Anterior cingulate cortex (tissue), 58 donors: ENCODE data around the gene PCNX3.

Experiments
- DNase-seq, 58 donors: peaks; one replicate each; lab custom pipeline; 2025; lab: John Stamatoyannopoulos, UW

Gene PCNX3

DNA sequence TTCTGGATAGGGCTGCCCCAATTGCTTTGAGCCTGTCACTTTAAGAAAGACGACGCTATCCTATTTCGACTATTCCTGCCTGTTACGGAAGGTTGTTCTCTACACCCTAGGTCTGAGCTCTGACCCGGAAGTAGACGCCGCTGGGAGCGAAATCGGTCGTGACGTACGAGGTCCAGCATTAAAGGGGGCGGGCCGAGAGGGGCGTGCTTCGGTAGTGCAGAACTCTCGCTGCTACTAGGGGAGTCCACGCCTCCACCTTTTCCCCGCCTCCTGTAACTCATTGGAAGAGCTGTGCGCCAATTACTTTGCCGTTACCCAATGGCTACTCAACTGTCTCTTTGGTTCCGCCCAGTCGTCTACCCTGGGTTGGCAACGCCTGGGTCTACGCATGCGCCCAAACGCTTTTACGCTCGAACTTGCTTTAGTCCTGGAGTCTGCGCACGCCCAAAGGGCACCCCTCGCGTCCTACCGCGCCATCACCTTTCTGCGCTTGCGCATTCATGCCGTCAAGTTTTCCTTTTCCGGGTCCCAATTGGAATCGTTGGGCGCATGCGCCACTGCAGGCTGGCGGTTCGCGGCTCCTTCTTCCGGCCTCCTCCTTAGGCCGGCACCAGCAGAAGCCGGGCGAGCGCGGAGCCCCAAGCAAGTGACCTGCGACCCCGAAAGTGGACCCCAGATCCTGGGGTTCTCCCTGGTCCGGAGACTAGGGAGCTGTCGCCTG lies at the start of gene PCNX3:
TSS of gene PCNX3 (plus strand) at position 548 of the 721 bp plus-strand sequence. CDS start 536 bp downstream, outside the sequence.
- peak; percentile 99 to 100 (median 100) for DNase-seq

DNA sequence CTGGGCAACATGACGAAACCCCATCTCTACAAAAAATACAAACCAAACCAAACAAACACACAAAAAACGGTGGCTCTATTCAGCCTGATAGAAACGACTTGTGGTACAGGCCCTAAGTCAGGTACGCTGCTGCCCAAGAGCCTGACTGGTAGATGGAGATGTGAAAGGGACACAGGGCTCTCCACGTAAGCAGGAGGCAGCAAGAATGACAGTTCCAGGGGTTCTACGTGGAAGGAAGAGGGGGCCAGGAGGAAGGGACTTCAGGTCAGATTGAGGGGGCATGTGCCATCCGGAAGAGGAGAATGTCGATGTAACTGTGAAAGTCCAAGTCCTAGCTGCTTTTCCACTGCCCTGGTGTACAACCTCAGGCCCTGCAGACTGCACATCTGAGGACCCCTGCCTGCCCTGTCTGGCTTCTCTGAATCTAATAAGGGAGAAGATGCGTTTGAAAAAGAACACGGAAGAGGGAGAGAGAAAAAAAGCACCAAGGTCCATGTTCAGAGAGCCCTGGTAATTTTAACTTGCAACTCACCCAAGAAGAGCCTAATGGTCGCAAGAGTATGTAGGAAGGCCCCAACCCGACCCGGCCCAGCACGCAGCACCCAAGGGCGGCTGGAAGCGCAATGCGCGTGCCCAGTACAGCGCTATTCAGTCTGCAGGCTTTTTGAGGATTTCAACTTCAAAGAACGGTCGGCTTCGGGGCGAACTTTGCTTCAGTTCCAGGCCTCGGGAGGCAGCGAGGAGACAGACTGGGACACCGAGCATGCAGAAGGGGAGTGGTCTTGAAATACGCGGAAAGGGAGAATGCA lies 46.2 kb upstream of the PCNX3 start:
- peak in 6 of 58 donors; percentile 66 to 82 (median 76) for DNase-seq

DNA sequence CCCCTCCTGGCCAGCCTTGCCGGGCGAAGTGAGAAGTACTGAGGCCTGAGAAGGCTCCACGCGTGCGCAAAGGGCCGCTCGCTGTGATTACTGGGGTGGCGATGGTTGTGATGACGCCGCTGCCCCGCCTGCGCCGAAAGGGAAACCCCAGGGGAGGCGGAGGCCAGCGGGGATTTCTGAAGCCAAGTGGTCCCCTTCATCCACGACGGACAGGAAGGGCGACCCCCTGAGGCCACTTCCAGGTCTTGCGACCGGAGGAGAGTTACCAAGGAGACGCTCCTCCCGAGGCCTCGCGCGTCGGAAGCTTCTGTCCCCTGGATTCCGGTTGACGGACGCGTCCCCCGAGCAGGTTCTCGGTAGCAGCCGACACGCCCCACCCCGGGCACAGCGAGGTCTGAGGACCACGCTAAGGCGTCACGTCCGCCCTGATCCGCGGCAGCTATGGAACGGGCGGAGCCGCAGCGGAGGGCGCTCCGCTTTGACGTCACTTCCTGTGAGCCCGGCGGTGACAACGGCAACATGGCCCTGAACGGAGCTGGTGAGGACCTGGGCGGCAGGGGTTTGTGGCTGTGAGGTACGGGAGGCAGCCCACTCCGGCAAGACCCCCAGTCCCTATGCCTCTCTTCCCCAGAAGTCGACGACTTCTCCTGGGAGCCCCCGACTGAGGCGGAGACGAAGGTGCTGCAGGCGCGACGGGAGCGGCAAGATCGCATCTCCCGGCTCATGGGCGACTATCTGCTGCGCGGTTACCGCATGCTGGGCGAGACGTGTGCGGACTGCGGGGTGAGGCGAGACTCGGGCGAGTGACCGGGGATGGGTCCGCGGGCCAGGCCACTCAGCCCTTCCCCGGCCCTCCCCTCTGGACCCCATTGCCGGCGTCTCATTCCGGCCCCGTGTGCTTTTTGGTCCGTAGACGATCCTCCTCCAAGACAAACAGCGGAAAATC lies 45.3 kb upstream of the PCNX3 start, which contains the start of gene ZNRD2:
TSS of gene ZNRD2 (plus strand) at position 505 of the 946 bp plus-strand sequence. CDS start at position 520, 15 bp downstream.
- DNase-seq, result peak; percentile 95 to 100 (median 99)

DNA sequence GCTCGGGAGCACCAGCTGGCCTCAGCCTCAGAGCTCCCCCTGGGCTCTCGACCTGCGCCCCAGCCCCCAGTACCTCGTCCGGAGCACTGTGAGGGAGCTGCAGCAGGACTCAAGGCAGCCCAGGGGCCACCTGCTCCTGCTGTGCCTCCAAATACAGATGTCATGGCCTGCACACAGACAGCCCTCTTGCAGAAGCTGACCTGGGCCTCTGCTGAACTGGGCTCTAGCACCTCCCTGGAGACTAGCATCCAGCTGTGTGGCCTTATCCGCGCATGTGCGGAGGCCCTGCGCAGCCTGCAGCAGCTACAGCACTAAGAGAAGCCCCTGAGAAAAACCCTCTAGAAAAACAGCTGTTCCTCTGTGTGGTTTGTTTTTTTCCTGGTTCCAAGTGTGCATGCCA lies 44.2 kb upstream of the PCNX3 start:
- no peak for DNase-seq

DNA sequence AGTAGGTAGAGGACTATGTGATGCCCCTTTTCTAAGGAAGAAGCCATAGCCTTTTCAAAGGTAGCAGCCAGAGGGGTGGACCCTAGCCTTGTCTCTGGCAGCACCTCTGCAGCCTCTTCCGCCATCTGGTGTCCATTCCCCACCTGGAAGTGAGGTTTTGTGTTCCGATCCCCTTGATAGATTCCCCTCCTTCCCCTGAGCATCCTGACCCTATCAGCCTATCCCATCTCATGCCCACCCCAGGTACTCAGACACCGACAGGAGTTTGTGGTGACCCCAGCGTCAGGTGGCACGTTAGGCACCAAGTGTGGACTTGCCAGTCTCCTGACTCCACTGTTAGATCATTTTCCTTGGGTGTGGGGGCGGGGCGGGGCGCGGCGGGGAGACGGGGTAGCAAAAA lies 43.6 kb upstream of the PCNX3 start:
- no peak for DNase-seq

DNA sequence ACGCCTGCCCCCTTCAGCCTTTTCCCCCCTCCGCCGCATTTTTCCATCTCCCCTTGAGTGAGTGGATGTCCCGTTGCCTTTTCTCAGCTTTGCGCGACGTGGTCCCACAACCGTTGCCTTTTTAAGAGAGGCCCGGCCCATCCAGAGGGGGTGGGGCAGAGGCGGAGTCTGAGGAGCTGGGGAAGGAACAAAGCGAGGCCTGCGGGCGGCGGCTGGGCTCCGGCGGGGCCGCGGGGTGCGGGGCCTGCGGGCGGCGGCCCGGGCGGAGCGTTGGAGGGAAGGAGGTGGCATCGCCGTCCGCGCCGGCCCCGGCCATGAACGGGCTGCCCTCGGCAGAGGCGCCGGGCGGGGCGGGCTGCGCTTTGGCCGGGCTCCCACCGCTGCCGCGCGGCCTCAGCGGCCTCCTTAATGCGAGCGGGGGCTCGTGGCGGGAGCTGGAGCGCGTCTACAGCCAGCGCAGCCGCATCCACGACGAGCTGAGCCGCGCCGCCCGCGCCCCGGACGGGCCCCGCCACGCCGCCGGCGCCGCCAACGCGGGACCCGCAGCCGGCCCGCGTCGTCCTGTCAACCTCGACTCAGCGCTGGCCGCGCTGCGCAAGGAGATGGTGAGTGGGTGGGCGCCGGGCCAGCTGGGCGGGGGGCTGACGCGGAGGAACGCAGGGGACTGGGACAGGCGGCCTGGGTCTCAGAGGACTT lies 43.1 kb upstream of the PCNX3 start, which contains the start of gene FAM89B:
TSS of gene FAM89B (plus strand) at position 183 of the 696 bp plus-strand sequence. CDS start at position 315, 132 bp downstream.
- DNase-seq, result peak; percentile 17 to 94 (median 80)

DNA sequence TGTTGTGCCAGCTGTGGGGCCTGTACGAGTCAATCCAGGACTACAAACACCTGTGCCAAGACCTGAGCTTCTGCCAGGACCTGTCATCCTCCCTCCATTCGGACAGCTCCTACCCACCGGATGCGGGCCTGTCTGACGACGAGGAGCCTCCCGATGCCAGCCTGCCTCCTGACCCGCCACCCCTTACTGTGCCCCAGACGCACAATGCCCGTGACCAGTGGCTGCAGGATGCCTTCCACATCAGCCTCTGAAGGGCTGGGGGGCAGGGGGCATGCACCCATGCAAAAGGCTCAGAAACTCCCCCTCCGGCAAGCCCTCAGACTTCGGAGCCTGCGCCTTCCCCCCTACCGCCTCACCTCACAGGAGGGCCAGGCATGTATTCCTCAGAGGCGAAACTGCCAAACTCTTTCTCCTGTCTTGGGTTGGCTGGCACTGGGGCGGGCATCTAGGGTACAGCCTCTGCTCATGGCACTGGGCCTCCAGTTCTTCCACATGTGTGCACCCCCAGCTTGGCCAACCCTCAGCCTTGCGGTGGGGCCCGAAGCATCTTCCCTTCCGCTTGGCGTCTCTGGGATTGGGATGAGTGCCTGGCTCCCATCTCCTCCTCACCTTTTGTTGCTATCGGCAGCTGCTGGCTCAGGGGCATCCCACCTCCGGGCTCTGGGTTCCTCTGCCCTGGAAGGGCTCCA lies 42.0 kb upstream of the PCNX3 start:
- DNase-seq, result peak in 3 of 58 donors; percentile 44 to 51 (median 46)

DNA sequence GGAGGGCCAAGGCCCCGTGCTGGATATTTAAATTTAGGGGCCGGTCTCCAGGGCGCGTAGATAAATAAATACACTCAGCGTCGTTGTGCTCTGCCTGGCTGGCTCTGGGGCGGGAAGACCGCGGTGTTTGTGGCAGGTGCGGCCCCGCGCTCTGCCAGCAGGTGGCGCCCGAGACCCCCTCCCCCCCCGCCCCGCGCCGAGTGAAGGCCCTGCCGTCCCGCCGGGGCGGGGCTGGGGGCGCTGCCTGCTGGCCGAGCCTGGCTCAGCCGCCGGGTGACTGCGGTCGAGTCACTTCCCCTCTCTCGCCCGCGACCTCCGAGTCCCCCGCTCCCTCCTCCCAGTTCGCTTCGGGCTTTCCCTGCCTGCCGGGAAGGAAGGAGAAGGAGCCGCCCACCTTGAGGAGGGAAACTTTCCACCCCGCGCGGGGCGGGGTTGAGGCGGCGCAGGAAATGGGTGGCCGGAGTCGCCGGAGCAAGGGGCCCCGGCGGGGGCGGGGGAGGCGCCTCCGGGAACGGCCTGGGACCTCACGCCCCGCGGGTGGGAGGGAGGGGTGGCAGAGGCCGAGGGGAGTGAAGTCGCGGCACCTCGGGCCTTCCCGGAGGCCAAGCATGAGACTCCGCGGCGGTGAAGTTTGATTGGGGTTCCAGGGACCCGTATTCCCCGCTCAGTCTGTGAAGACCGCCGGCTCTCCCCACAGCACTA lies 41.3 kb upstream of the PCNX3 start:
- DNase-seq, result peak in 57 of 58 donors; percentile 19 to 87 (median 68)

DNA sequence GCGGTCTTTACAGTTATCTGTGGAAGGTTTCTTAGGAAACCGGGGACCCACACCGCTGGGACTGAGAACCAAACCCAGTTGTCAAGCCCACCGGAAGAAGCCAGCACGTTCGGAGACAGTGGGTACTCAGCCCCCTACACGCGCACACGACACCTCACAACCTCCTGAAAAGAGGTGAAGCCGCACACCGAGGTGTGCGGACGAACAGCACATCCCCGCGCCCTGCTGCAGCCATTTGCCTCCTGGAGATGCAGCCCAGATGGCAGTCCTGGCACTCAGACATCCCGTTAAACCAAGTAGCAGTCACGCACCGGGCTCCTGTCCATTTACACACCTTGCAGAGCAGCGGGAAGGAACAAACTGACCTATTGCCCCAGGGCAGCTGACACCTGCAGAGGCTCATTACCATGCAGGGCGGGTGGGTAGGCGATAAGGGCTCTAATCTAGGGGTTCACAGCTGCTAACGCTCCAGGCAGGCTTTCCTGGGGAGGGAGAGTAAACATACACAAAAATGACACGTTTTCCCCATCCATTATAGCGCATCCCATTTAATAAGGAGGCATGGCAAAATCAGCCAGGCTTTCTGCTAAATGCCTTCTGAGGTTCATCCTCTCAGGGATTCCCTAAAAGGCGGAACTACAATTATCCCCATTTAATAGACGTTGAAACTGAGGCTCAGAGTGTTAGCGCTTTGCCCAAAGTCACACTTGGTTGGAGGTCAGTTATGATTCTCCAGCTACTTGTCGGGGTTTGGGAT lies 40.6 kb upstream of the PCNX3 start:
- DNase-seq, result peak in 1 of 58 donors; percentile 37

DNA sequence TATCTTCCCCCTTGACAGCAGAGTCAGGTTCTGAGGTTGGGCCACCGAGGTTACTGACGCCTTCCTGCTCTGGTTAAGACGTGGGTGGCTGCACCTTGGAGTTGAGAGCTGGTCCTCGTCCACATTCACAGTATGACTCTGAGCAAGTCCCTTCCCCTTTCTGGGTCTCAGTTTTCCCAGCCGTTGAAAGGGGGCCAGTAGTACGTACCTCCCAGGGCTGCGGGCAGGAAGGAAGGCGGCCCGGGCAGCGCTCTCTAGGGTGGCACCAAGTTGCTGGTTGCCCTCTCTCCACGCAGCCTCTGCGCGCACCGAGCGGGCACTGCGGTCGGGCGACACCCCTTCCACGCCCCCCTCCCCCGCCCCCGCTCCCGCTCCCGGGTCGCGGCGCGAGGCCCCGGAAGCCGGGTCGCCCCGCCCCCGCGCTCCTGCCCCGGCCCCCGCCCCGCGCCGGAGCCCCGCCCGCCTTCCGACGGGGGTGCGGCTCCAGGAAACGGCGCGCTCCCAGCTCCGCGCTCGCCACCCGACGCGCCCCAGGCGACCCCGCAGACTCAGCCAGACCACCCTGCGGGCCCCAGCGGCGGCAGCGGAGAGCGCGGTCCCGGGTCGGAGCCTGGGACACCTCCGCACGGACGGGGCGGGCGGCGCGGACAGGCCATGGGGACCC lies 39.9 kb upstream of the PCNX3 start, which contains the start of gene EHBP1L1:
TSS of gene EHBP1L1 (plus strand) at position 486 of the 664 bp plus-strand sequence. CDS start 250 bp downstream, outside the sequence.
- DNase-seq, result peak in 1 of 58 donors; percentile 24

DNA sequence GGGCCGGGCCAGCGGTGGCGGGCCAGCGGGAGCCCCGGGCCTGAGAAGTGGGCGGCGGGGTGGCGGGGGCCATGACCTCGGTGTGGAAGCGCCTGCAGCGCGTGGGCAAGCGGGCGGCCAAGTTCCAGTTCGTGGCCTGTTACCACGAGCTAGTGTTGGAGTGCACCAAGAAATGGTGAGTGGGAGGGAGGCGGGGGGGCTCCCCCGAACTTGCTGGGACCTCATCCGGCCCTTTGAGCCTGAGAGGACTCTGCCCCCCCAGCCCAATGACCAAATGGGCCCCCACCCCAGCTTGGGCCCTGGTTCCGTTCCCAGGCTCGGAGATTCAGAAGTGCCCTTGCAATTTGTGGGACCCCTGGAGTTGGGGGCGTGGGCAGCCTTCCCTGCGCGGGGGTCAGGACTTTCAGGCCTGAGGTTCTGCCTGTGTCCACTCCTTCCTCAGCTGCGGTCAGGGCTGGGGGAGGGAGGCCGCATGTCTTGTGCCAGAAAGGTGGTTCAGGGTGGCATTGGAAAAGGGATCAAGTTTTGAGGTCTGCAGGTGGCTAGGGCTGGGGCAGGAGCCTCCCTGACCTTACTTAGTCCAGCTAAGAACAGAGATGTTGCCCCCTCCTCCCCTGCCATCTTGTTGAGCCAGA lies 39.2 kb upstream of the PCNX3 start:
- no peak for DNase-seq

DNA sequence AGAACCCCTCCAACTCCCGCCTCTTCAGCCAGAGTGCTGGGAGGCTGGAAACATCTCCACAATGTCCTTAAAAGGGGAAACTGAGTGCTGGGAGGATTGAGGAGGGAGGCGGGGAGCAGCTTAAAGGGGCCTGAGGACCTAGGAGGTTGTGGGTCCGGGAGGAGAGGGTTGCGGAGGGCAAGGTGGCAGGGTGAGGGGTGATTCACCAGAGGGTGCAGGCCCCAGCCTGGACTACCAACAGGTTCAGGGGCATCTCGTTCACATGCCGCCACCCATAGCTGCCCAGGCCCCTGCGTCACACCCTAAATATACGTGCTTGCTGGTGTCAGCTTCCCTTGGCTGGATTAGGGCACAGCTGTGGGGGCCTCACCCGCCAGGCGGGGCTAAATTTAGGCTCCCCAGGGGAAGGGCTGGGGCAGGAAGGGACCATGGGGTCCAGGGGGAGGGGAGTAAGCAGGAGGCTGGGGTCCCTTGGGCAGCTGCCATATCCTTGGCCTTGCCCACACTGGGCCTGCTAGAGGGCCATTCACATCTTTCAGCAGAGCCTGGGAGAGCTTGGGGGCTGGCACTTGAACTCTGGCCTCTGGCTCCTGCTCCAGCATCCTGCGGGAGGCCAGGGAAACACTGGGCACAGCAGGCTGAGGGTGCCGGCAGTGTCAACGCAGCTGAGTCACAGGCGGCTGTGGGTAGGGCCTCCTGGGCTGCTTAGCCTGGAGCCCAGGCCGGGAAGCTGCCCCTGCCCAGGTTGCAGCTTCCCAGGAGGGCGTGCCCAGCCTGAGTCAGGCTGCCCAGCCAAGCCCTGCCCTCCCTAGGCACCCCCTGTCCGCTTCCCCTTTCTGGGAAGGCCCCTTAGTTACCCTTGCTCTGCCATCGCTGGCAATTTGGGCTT lies 38.5 kb upstream of the PCNX3 start:
- DNase-seq, result peak in 2 of 58 donors; percentile 29 to 44

DNA sequence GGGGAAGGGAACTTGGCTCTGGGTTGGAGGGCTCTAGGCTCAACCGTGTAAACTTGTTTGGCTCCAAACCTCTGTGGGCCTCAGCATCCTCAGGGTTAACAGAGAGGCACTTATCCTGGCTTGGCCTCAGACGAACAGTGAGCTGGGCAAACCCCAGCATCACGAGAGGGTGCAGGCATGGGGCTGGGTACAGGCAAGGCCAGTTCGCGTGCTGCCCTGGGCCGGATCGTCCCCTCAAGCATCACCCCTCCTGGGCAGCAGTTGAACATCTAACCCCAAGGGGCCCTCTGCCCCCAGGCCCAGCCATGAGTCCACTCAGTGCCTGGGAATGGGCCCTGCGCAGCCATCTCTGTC lies 37.8 kb upstream of the PCNX3 start:
- no peak for DNase-seq

DNA sequence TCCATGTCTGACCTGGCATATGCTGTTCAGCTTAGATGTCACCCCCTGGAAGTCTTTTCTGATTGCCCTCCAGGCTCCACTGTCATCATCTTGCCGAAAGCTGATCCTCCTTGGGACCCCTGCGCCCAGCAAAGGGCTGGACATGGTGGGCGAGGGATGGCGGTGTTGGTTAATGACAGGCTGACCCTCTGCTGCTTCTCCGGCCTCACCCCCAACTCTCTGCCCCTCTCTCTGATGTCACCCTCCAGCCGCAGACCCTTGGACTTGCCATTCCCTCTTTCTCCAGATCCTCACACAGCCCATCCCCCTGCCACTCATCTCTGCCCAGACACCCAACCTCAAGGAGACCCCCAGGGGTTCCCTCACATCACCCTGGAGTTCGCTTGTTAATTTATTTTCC lies 37.4 kb upstream of the PCNX3 start:
- DNase-seq, result no peak

DNA sequence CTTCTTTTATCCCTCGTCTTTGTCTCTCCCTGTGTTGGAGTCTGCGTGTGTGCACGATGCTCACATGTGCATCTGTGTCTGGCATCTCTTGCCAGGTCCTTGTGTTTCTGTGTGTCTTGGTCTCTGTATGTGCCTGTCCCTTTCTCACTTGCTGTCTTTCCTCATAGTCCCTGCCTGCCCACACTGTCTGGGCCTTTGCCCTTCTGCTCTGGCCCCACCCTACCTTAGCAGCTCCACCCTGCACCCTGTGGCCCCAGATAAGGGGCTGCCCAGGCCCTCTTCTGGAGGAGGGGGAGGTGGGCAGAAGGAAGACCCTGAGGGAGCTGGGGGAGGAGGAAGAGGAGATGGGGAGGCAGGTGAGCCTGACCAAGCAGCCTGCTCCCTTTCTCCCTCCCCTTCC lies 36.9 kb upstream of the PCNX3 start:
- no peak for DNase-seq
